GM19397 (cell line): Measurements from ENCODE around the gene DBP.
"Not testable (repeated sequence)": the region's sequence is repeated elsewhere in the genome, so short reads cannot be mapped to it uniquely, and the experiment has no call there.

Experiments used
- ATAC-seq: cut with Tn5 transposase; IDR thresholded peaks from one replicate; pipeline ENCODE4 v1.9.1; 2021; ENCODE audit warnings: mild to moderate bottlenecking, moderate library complexity; ENCODE audit not compliant: unreplicated experiment

The DBP gene, protein sequence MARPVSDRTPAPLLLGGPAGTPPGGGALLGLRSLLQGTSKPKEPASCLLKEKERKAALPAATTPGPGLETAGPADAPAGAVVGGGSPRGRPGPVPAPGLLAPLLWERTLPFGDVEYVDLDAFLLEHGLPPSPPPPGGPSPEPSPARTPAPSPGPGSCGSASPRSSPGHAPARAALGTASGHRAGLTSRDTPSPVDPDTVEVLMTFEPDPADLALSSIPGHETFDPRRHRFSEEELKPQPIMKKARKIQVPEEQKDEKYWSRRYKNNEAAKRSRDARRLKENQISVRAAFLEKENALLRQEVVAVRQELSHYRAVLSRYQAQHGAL

DNA sequence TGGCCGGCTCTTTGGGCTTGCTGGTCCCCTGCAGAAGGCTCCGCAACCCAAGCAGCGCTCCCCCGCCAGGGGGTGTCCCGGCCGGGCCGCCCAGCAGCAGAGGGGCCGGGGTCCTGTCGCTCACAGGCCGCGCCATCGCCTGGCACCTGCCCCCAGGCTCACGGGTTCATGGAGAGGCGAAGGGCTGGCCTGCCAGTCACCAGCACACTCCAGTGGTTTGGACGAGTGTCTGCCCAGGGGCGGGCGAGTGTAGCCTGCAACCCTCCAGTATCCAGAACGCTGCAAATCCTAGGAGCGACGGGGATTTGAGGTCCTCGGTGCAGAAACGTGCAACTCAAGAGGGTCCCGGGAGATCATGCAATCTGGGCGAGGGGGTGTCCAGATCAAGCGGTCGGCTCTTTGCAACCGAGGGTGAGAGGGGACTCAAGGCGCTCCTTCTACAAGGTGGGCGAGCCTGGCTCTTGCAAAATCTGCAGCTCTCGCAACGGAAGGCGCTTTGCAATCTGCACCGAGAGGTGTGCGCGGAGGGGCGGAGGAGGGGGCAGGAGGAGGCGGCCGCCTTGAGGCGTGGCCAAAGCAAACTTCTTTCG, at the start of gene DBP:
Gene DBP (minus strand): TSS at position 521 of the 590 bp plus-strand sequence. CDS start 385 bp downstream, at position 136.
- ATAC-seq = no peak

DNA sequence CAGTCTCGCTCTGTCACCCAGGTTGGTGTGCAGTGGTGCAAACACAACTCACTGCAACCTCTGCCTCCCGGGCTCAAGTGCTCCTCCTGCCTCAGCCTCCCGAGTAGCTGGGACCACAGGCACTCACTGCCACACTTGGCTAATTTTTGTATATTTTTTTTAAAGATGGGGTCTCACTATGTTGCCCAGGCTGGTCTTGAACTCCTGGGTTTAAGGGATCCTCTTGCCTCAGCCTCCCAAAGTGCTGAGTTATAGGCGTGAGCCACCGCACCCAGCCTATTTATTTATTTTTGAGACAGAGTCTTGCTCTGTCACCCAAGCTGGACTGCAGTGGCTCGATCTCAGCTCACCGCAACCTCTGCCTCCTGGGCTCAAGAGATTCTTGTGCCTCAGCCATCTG, 49.5 kb upstream of the DBP start:
- ATAC-seq = not testable (repeated sequence)

DNA sequence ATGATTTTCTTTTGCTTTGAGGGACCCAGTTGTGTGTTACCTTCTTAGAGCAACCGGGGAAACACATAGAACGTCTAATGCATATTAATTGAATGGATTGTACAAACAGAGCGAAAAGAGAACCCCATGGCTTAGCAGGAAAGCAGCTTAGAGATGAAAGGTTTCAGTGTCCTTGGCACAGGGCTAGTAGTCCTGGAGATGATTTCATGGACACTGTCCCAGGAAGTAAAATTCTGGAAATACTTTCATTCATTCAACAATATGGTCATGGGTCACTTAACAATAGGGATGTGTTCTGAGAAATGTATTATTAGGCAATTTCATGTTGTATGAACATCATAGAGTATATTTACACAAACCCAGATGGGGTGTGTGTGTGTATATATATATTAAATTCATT, 48.9 kb upstream of the DBP start:
- no peak for ATAC-seq

DNA sequence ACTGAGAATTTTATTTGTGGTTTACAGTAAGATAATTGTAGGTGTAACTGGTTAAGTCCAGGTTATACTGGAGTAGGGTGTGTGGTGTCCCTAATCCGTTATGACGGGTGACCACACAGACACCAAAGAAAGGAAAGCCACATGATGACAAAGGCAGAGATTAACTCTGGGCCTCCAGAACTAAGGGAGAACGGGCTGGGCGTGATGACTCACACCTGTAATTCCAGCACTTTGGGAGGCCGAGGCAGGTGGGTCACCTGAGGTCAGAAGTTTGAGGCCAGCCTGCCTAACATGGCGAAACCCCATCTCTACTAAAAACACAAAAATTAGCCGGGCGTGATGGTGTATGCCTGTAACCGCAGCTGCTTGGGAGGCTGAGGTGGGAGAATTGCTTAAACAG, 48.4 kb upstream of the DBP start:
- no peak for ATAC-seq

DNA sequence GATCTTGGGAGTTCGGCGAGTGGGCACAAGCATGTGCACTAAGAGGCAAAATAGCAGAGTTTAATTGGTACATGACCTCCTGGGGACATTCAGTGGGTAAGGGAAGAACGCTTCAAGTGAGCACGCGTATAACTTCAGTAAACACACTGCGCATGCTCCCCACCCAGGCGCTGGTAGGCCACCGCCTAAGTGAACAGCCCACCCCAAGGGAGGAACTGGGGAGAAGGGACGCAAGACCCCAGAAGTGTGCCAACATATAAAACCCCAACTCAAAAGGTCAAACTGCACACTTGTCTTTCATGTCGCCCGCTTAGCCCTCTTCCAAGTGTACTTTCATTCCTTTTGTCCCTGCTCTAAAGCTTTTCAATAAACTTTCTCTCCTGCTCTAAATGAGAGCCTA, 46.2 kb upstream of the DBP start:
- no peak for ATAC-seq

DNA sequence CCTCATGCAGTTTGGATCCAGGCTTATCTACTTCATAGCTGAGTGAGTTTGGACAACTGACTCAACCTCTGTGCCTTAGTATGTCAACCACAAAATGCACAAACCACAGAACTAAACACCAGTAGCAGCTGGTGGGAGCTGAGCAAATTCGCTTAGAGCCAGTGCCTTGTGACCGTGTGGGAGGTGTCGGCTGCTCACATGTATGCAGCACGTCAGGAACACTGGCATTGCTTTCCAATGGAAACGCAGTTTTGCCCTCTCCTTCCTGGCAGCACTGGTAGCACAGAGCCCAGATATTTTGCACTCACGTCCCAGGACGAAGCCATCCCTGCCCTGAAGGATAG, 43.9 kb upstream of the DBP start:
- ATAC-seq = no peak

DNA sequence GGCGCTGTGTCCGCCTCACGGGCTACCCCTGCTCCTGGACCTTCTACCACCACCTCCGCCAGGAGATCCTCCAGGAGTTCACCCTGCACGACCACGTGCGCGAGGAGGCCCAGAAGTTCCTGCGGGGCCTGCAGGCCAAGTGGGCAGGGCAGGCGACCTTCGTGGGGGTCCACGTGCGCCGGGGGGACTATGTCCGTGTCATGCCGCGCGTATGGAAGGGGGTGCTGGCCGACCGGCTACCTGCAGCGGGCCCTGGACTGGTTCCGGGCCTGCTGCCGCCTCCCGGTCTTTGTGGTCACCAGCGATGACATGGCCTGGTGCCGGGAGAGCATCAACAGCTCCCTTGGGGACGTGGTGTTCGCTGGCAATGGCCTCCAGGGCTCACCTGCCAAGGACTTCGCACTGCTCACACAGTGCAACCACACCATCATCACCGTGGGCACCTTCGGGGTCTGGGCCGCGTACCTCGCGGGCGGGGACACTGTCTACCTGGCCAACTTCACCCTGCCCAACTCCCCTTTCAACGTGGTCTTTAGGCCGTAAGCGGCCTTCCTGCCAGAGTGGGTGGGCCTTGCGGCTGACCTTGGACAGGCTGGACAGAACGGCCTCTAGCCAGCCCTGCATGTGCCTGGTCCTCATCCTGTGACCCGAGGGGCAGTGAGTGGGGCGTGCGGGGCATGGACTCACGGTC, 43.4 kb upstream of the DBP start:
- ATAC-seq = no peak

DNA sequence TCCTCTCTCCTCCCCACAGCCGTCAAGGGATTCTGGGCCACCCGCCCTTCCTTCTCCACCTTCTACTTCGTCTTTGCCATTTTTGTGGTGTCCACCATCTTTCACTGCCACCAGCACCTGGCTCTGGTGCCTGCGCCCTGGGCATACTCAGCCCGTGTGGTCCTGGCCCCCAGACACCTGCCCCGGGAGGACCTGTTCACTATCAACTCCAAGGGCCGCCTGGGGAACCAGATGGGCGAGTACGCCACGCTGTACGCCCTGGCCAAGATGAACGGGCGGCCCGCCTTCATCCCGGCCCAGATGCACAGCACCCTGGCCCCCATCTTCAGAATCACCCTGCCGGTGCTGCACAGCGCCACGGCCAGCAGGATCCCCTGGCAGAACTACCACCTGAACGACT, 42.8 kb upstream of the DBP start:
- ATAC-seq = not testable (repeated sequence)

DNA sequence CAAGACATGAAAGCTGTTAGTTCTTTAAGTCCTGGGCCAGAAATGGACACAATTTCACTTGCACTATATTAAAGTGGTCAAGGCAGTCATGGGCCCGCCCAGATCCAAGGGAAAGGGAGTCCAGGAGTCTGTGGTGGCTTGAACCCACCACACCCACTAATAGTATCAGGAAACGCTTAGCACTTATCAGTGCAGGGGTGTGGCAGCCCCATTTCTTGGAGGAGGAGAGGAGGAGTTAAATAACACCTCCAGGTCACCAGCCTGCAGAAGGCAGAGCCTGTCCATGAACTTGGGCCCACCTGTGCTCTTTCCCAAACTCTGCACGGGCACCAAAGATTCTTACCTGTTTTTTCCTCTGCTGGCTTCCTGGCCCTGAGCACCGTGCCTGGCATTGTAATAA, 41.0 kb upstream of the DBP start:
- ATAC-seq = no peak

DNA sequence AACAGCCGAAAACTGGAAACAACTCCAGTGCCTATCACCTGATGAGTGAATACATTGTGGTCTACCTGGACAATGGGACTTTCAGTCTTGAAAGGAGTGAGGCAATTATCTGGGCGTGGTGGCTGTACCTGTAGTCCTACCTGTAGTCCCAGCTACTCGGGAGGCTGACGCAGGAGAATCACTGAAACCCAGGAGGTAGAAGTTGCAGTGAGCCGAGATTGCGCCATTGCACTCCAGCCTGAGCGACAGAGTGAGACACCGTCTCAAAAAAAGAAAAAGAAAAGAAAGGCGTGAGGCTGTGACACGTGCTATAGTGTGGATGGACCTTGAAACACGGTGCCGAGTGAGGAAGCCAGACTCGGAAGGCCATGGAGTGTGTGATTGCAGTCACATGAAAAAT, 39.7 kb upstream of the DBP start:
- no peak for ATAC-seq

DNA sequence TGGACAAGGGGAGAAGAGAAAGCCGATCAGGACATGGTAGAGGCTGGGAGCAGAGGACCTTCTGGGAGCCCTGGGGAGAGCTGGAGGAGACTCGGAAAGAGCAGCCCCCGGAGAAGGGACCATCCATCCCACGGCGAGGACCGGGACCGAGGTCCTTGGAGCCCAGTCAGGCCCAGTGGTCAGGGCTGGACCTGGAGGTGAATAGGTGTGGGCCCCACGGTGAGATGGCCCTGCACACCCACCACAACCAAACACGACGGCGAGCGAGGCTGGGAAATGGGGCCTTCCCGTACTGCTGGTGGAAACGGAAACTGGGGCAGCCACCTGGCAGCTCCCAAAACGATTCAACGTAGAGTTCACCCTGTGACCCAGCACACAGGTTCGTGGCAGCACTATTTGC, 39.3 kb upstream of the DBP start:
- no peak for ATAC-seq

DNA sequence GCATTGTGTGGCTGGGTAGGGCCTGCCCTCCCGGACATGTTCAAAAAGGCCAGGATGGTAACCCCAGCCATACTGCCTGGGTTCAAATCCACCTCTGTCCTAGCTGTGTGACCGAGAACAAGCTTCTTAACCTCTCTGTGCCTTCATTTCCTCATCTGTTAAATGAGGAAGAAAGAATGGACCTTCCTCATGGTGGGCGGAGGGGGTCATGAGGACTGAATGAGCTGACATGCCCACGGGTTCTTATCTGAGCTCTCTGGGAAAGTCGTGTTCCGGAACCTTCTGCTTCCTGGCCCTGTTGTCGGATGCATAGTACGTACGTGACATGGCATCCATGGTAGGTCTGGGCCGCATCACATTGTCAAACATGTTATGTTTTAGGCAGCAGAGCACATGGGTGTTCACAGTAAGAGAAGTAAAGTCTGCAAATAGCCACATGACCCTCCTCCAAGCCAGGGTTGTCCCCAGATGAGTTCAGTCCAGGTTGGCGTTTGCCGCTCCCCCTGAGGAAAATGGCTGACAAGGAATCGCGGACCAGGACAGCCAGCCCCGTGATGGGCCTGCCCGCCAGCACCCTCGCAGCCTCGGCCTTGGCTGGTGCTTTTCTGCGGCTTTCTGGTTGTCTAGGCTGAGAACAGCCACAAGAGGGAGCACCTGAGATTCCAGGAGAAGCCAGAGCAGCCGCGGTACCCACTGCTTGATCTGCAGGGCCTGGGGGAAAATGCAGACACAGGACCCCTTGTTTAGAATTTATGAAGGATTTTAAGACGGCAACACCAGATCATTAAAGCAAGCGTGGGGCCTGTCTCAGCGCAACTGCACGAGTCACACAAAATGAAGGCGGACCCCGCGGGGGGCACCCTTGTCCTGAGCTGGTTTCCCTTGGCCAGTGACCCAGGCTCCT, 38.0 kb upstream of the DBP start:
- no peak for ATAC-seq

DNA sequence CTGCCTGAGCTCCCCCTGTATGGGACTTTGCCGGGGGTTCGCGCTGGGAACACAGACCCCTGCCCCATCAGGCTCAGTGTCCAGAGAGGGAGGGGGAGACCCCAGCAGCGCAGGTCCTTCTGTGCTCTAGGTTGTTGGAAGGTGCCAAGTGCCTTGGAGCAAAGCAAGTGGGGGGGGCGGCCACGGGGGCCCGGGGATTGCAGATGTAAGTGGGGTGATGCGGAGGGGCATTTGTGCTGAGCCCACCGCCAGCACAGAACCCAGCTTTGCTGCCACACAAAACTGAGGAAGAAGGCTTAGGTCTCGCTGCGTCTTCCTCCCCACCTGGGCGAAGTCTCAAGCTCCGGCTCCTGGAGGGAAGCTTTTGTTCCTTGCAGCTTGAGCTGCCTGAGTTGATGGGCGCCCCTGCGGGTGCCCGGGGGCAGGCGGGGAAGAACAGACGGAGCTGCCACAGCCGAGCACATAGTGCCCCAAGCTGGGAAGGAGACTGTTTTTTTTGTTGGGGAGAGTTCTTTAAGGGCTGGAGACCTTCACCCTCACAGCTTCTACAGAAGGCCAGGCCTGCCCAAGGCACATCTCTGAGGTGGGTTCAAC, 37.1 kb upstream of the DBP start:
- no peak for ATAC-seq

DNA sequence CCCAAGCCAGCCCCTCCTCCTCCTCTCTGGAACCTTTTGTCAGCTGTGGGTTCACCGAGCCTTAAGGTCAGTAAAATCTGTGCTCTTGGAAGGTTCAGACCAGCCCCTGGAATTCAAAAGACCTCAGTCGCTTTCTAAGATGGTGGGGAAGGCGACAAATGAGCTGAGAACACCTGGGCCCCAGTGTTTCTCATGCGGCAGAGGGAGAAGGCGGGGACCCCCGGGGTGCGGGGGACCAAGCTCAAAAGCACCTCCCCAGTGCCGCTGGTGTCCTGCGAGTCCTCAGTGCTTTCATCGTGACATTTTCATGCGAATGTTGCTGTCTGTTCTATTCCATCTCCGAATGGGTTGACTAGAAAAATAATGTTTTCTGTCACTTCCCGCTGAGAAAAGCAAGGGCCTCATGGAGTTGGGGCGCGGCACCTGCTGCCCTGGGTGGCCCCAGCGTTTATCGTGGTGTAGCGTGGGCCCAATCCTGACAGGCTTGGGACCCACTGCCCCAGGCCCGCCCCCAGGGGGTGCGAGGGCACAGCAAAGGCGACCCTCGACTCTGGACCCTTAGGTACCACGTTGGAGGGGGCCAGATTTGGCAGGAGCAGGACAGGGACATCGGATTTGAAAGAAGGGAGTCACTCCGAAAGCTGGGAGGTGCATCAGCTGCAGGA, 36.4 kb upstream of the DBP start:
- no peak for ATAC-seq

DNA sequence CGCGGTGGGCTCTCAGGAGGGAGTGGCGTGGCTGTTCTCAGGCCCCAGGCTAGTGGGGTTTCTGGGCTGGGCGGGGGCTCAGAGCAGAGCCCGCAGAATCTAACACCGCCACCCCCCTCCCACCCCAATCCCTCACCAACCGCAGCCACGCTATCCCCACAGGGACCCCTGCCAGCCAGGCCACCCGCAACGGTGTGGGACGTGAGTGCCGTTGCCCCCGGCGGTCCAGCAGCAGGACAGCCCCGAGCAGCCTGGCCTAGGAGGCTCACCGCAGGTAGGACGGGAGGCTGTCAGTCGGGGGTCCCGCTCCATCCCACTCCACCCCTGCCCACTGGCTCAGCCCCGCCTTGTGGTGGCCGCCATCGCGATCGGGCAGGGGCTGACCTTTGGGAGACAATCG, 35.8 kb upstream of the DBP start, which contains the start of gene NTN5:
Gene NTN5 (minus strand): TSS at position 24 of the 400 bp plus-strand sequence. CDS start 2,031 bp downstream, outside the sequence.
- no peak for ATAC-seq

DNA sequence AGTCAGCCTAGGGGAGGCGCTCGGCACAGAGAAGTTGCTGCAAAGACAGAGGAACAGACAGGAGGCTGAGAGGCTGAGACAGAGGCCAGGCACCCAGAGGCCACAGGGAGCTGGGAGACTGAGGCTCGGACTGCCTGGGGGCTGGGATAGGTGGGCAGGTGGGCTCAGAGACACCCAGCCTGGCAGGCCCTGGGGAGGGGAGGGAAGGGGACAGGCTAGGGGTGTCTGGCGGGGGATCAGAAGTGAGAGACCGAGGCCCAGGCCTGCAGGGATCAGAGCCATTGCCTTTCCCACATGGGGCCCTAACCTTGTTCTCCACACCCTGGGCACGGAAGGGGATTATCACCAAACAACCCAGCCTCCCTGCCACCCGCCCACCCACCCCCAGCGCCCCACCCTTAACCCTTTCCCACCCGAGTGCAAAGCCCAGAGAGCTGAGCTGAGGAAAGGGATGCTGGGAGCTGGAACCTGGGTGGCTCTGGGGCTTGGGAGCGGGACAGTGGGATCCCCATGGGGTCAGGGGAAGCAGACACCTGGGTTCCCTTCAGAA, 34.3 kb upstream of the DBP start:
- ATAC-seq = no peak

DNA sequence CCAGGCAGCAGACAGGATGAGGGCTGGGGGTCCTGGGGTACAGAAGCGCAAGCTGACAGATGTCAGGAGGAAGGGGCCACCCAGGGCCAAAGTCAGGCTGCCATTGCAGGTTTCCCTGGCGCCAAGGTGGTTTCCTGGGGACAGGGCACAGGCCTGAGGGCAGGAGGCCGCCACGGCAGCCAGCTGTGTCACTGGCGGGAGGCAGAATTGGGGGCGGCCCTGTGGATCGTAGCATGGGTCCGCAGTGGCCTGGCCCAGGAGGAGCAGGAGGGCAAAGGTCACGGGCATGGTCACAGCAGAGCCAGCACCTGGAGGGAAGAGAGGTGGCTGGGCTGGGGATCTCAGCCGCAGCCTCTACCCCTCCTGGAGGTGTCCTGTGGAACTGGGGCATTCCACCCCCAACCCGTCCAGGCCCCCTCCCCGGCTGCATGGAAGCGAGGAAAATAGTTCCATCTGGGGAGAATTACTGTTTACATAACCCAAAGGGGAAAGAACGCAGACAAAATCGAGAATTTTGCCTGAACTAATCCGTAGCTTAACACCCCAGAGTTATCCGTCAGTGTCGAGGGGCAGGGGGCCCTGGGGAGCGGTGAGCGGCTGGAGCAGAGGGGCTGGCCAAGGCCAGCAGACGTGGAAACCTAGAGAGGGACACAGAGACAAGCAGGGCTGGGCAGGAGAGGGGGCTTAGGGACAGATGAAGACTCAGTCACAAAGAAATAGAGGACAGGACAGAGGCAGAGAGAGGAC, 33.7 kb upstream of the DBP start:
- no peak for ATAC-seq

DNA sequence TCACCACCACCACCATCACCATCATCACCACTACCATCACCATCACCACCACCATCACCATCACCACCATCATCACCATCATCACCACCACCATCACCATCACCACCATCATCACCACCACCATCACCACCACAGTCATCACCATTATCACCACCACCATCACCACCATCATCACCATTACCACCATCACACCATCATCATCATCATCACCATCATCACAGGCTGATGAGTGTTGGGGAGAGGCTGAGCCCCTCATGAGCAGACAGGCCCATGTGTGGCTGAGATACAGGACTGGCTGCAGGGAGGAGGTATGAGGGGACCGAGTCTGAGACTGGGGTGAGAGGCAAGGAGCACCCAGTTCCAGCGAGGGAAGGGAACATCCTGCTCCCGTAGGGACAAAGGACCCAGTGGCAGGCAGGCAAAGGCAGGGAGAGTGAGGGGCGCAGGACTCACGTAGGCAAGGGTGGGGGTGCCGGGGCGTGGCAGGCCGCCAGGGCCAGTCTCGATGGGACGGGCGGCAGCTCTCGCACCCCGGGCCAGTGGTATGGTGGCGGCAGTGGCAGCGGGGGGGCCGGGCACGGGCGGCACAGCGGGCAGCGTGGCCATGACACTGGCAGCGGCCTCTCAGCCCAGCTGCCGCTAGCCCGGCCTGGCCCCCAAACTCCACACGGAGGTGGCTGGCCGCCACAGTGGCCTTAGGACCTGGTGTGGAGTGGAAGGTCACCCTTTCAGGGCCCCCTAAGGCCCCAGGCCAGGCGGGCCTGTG, 32.9 kb upstream of the DBP start:
- no peak for ATAC-seq

DNA sequence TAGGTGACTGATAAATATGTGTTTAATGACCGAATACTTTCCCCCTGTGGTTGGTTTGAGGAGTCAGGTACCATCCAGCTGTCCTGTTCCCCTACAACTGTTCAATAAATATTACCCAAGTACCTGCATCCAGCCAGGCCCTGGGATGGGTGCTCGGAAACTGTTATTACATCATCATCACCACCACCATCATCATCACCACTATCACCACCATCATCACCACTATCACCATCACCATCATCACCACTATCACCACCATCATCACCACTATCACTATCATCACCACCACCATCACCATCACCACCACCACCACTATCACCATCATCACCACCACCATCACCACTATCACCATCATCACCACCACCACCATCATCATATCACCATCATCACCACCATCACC, 31.6 kb upstream of the DBP start:
- no peak for ATAC-seq
